Measurements from ENCODE around the gene BMP7. TPM values are rescaled to one million over a fixed set of nuclear protein-coding genes. Genes with fewer than 3 reads are reported as not detected.
A peak's percentile ranks its signal among the peaks of the same experiment; 100 is the strongest.

The BMP7 gene
- total RNA-seq, 1 donor from 2014 or later = not detected

- H3K4me3 Mint-ChIP-seq (ENCODE audit: low read depth) = no peak overlapping the region
- no peak for DNase-seq (ENCODE audit: low spot score)
- H3K9me3 Mint-ChIP-seq = no peaks in the 10 kb centered on the region
- peaks cover 6% of the 10 kb centered on the region for H3K4me1 Mint-ChIP-seq (ENCODE audit: low read depth)
- no peak overlapping the region for H3K27ac Mint-ChIP-seq
- H3K27me3 Mint-ChIP-seq (ENCODE audit: low read depth) = peaks cover 74% of the 10 kb centered on the region
- no peaks in the 10 kb centered on the region for H3K36me3 Mint-ChIP-seq (ENCODE audit: low read depth)
- intact Hi-C loops (cut with micrococcal nuclease) = no loop called here
Observed at GRCh38 chr20:57260934-57261333, 5.5 kb downstream of the BMP7 start.

GRCh38 chr20:57259938-57260921 is 6.2 kb downstream of the BMP7 start:
- no peak for DNase-seq (ENCODE audit: low spot score)
- intact Hi-C loops (cut with micrococcal nuclease) = no loop called here
- Mint-ChIP-seq H3K9me3 (no peaks in the 10 kb centered on the region), H3K27ac (no peak overlapping the region), H3K4me1 (ENCODE audit: low read depth) (peaks cover 6% of the 10 kb centered on the region), H3K4me3 (ENCODE audit: low read depth) (no peak overlapping the region), H3K36me3 (ENCODE audit: low read depth) (no peaks in the 10 kb centered on the region), H3K27me3 (ENCODE audit: low read depth) (peaks cover 68% of the 10 kb centered on the region)

GRCh38 chr20:57259121-57259937 is 7.1 kb downstream of the BMP7 start:
- no peaks in the 10 kb centered on the region for H3K9me3 Mint-ChIP-seq
- peaks cover 6% of the 10 kb centered on the region for H3K4me1 Mint-ChIP-seq (ENCODE audit: low read depth)
- no peak overlapping the region for H3K4me3 Mint-ChIP-seq (ENCODE audit: low read depth)
- peaks cover 69% of the 10 kb centered on the region for H3K27me3 Mint-ChIP-seq (ENCODE audit: low read depth)
- intact Hi-C loops (cut with micrococcal nuclease) = no loop called here
- DNase-seq (ENCODE audit: low spot score) = no peak
- no peaks in the 10 kb centered on the region for H3K36me3 Mint-ChIP-seq (ENCODE audit: low read depth)
- H3K27ac Mint-ChIP-seq = no peak overlapping the region

GRCh38 chr20:57257701-57258453 is 8.6 kb downstream of the BMP7 start:
- intact Hi-C loops (cut with micrococcal nuclease) = no loop called here
- H3K4me1 Mint-ChIP-seq (ENCODE audit: low read depth) = no peaks in the 10 kb centered on the region
- no peak overlapping the region for H3K27ac Mint-ChIP-seq
- H3K36me3 Mint-ChIP-seq (ENCODE audit: low read depth) = no peaks in the 10 kb centered on the region
- peaks cover 55% of the 10 kb centered on the region for H3K27me3 Mint-ChIP-seq (ENCODE audit: low read depth)
- no peaks in the 10 kb centered on the region for H3K9me3 Mint-ChIP-seq
- no peak overlapping the region for H3K4me3 Mint-ChIP-seq (ENCODE audit: low read depth)
- no peak for DNase-seq (ENCODE audit: low spot score)

GRCh38 chr20:57256908-57257307 is 9.5 kb downstream of the BMP7 start:
- Mint-ChIP-seq H3K36me3 (ENCODE audit: low read depth) (no peaks in the 10 kb centered on the region), H3K9me3 (no peaks in the 10 kb centered on the region), H3K27ac (no peak overlapping the region), H3K27me3 (ENCODE audit: low read depth) (peaks cover 45% of the 10 kb centered on the region), H3K4me1 (ENCODE audit: low read depth) (no peaks in the 10 kb centered on the region), H3K4me3 (ENCODE audit: low read depth) (no peak overlapping the region)
- no peak for DNase-seq (ENCODE audit: low spot score)
- intact Hi-C loops (cut with micrococcal nuclease) = no loop called here

GRCh38 chr20:57256205-57256604 is 10.2 kb downstream of the BMP7 start:
- H3K9me3 Mint-ChIP-seq = no peaks in the 10 kb centered on the region
- H3K27ac Mint-ChIP-seq = no peak overlapping the region
- H3K4me1 Mint-ChIP-seq (ENCODE audit: low read depth) = peaks cover 2% of the 10 kb centered on the region
- no peak for DNase-seq (ENCODE audit: low spot score)
- H3K27me3 Mint-ChIP-seq (ENCODE audit: low read depth) = peaks cover 40% of the 10 kb centered on the region
- intact Hi-C loops (cut with micrococcal nuclease) = no loop called here
- H3K36me3 Mint-ChIP-seq (ENCODE audit: low read depth) = no peaks in the 10 kb centered on the region
- H3K4me3 Mint-ChIP-seq (ENCODE audit: low read depth) = no peak overlapping the region

- intact Hi-C loops (cut with micrococcal nuclease) = no loop called here
- Mint-ChIP-seq H3K27me3 (ENCODE audit: low read depth) (peaks cover 32% of the 10 kb centered on the region), H3K27ac (no peak overlapping the region), H3K9me3 (no peaks in the 10 kb centered on the region), H3K4me1 (ENCODE audit: low read depth) (peaks cover 9% of the 10 kb centered on the region), H3K4me3 (ENCODE audit: low read depth) (no peak overlapping the region), H3K36me3 (ENCODE audit: low read depth) (no peaks in the 10 kb centered on the region)
- DNase-seq (ENCODE audit: low spot score) = no peak
Observed at GRCh38 chr20:57255183-57255582, 11.3 kb downstream of the BMP7 start.

GRCh38 chr20:57252559-57253162 is 13.8 kb downstream of the BMP7 start:
- Mint-ChIP-seq H3K9me3 (no peaks in the 10 kb centered on the region), H3K27me3 (ENCODE audit: low read depth) (peaks cover 13% of the 10 kb centered on the region), H3K4me3 (ENCODE audit: low read depth) (no peak overlapping the region), H3K36me3 (ENCODE audit: low read depth) (no peaks in the 10 kb centered on the region), H3K4me1 (ENCODE audit: low read depth) (peaks cover 9% of the 10 kb centered on the region), H3K27ac (no peak overlapping the region)
- intact Hi-C loops (cut with micrococcal nuclease) = no loop called here
- no peak for DNase-seq (ENCODE audit: low spot score)

- H3K27ac Mint-ChIP-seq = no peak overlapping the region
- peaks cover 8% of the 10 kb centered on the region for H3K27me3 Mint-ChIP-seq (ENCODE audit: low read depth)
- H3K9me3 Mint-ChIP-seq = no peaks in the 10 kb centered on the region
- peaks cover 9% of the 10 kb centered on the region for H3K4me1 Mint-ChIP-seq (ENCODE audit: low read depth)
- H3K36me3 Mint-ChIP-seq (ENCODE audit: low read depth) = no peaks in the 10 kb centered on the region
- intact Hi-C loops (cut with micrococcal nuclease) = no loop called here
- no peak for DNase-seq (ENCODE audit: low spot score)
- no peak overlapping the region for H3K4me3 Mint-ChIP-seq (ENCODE audit: low read depth)
Observed at GRCh38 chr20:57251949-57252348, 14.5 kb downstream of the BMP7 start.

- Mint-ChIP-seq H3K27ac (peak overlapping the region; percentile 4), H3K36me3 (ENCODE audit: low read depth) (no peaks in the 10 kb centered on the region), H3K4me3 (ENCODE audit: low read depth) (no peak overlapping the region), H3K4me1 (ENCODE audit: low read depth) (peaks cover 9% of the 10 kb centered on the region), H3K27me3 (ENCODE audit: low read depth) (peaks cover 7% of the 10 kb centered on the region), H3K9me3 (no peaks in the 10 kb centered on the region)
- no peak for DNase-seq (ENCODE audit: low spot score)
- intact Hi-C loops (cut with micrococcal nuclease) = no loop called here
Observed at GRCh38 chr20:57251344-57251743, 15.1 kb downstream of the BMP7 start.

- no peak overlapping the region for H3K4me3 Mint-ChIP-seq (ENCODE audit: low read depth)
- H3K36me3 Mint-ChIP-seq (ENCODE audit: low read depth) = no peaks in the 10 kb centered on the region
- peak overlapping the region; percentile 4 for H3K27ac Mint-ChIP-seq
- no peaks in the 10 kb centered on the region for H3K9me3 Mint-ChIP-seq
- DNase-seq (ENCODE audit: low spot score) = peak; percentile 14
- intact Hi-C loops (cut with micrococcal nuclease) = no loop called here
- peaks cover 9% of the 10 kb centered on the region for H3K4me1 Mint-ChIP-seq (ENCODE audit: low read depth)
- H3K27me3 Mint-ChIP-seq (ENCODE audit: low read depth) = peaks cover 7% of the 10 kb centered on the region
Observed at GRCh38 chr20:57250607-57251343, 15.7 kb downstream of the BMP7 start.

GRCh38 chr20:57249772-57250171 is 16.7 kb downstream of the BMP7 start:
- Mint-ChIP-seq H3K4me3 (ENCODE audit: low read depth) (no peak overlapping the region), H3K27ac (no peak overlapping the region), H3K4me1 (ENCODE audit: low read depth) (peaks cover 9% of the 10 kb centered on the region), H3K27me3 (ENCODE audit: low read depth) (peaks cover 7% of the 10 kb centered on the region), H3K9me3 (no peaks in the 10 kb centered on the region), H3K36me3 (ENCODE audit: low read depth) (no peaks in the 10 kb centered on the region)
- intact Hi-C loops (cut with micrococcal nuclease) = no loop called here
- DNase-seq (ENCODE audit: low spot score) = no peak

Measured in activated T-helper 2 cell treated with anti-CD3 and anti-CD28 coated beads, Interferon-gamma antibody, Interleukin-2, Interleukin-4, amounts not matched to agents 10 μg/mL and 5 μg/mL and 100 μg/mL, durations not matched to agents 14 hours and 24 hours and 36 hours (primary cell).